Fibroblast of lung (primary cell): ENCODE results near the gene NFKBIE. TPM values are rescaled to one million over a fixed set of nuclear protein-coding genes. Genes with fewer than 3 reads are reported as not detected.

ENCODE experiments used
- DNase-seq, 2 donors: peaks; one replicate each; pipeline versions ENCODE4 v3.0.0 to v3.0.0-alpha.2; 2010; ENCODE audit warnings: low read depth in 2 of 2
- H2AFZ ChIP-seq: 2 replicates; pipeline ENCODE4 v1.5.1; 2012; ENCODE audit warnings: low read length, control low read depth, inconsistent platforms
- H3K27ac ChIP-seq: 2 replicates; pipeline ENCODE4 v1.5.1; 2011; ENCODE audit warnings: low read length, control low read depth; ENCODE audit not compliant: insufficient read depth
- H3K27me3 ChIP-seq: 2 replicates; pipeline ENCODE4 v1.5.1; 2011; ENCODE audit warnings: mild to moderate bottlenecking, low read length; ENCODE audit not compliant: control insufficient read depth, insufficient read depth
- H3K36me3 ChIP-seq: 2 replicates; pipeline ENCODE4 v1.5.1; 2011; ENCODE audit warnings: low read length; ENCODE audit not compliant: control insufficient read depth, insufficient read depth
- H3K4me1 ChIP-seq: 2 replicates; pipeline ENCODE4 v1.5.1; 2011; ENCODE audit warnings: low read length; ENCODE audit not compliant: control insufficient read depth, insufficient read depth; ENCODE audit errors: extremely low read depth
- H3K4me2 ChIP-seq: 2 replicates; pipeline ENCODE4 v1.5.1; 2011; ENCODE audit warnings: low read length, control low read depth; ENCODE audit not compliant: insufficient read depth; ENCODE audit errors: extremely low read depth
- H3K4me3 ChIP-seq, 4 experiments: fragments of 200-600 bp in 1 of 4; sonication (generic) in 1 of 4; replicated peaks in 1 of 4; 2 replicates each; pipeline ENCODE4 v1.5.1; 2011 to 2016; ENCODE audit warnings: low read length in 4 of 4, low read depth in 3 of 4, mild to moderate bottlenecking in 3 of 4, control low read depth in 2 of 4, inconsistent platforms in 1 of 4, mixed read lengths in 1 of 4; ENCODE audit not compliant: insufficient read depth in 1 of 4; ENCODE audit errors: control extremely low read depth in 1 of 4
- H3K79me2 ChIP-seq: 2 replicates; pipeline ENCODE4 v1.5.1; 2012; ENCODE audit warnings: mild to moderate bottlenecking, low read length, inconsistent platforms; ENCODE audit not compliant: control insufficient read depth, insufficient read depth
- H3K9ac ChIP-seq: 2 replicates; pipeline ENCODE4 v1.5.1; 2011; ENCODE audit warnings: mild to moderate bottlenecking, low read length, control low read depth; ENCODE audit not compliant: insufficient read depth
- H3K9me3 ChIP-seq: 2 replicates; pipeline ENCODE4 v1.5.1; 2012; ENCODE audit warnings: low read depth, low read length; ENCODE audit not compliant: control insufficient read depth, insufficient read depth
- H4K20me1 ChIP-seq: 2 replicates; pipeline ENCODE4 v1.5.1; 2011; ENCODE audit warnings: low read length; ENCODE audit not compliant: control insufficient read depth, insufficient read depth; ENCODE audit errors: extremely low read depth
- EZH2 ChIP-seq: IDR thresholded peaks from 2 replicates; pipeline ENCODE4 v1.5.1; 2012; ENCODE audit warnings: low read length, control low read depth, mild to moderate bottlenecking; ENCODE audit errors: missing control alignments
- polyA plus RNA-seq, 2 donors: library from polyadenylated mRNA; depleted of rRNA in 1 of 2; stranded (reverse) in 1 of 2; unstranded in 1 of 2; fragments of >200 nt; gene quantifications; 2 replicates each; pipeline ENCODE4 v1.2.1, GENCODE V29; 2011 to 2012; ENCODE audit warnings: missing spikeins in 1 of 2
- total RNA-seq: library from RNA; depleted of rRNA; stranded (reverse); fragments of >200 nt; gene quantifications from 2 replicates; pipeline ENCODE4 v1.2.1, GENCODE V29; 2014
- TF ChIP-seq, protein P1 (sequence below), 2 donors: IDR thresholded peaks in 1 of 2; conservative IDR thresholded peaks in 1 of 2; 1 replicate in 1 of 2; 2 replicates in 1 of 2; pipeline ENCODE4 v1.5.1; 2011 to 2012; ENCODE audit warnings: low read length in 2 of 2, control low read depth in 1 of 2, inconsistent platforms in 1 of 2, low read depth in 1 of 2, mild to moderate bottlenecking in 1 of 2

The NFKBIE gene
- total and polyA plus RNA-seq, 2 donors (not counting 1 experiment from before 2014, with no cell fraction given), result 1.6 to 5.4 TPM

DNA sequence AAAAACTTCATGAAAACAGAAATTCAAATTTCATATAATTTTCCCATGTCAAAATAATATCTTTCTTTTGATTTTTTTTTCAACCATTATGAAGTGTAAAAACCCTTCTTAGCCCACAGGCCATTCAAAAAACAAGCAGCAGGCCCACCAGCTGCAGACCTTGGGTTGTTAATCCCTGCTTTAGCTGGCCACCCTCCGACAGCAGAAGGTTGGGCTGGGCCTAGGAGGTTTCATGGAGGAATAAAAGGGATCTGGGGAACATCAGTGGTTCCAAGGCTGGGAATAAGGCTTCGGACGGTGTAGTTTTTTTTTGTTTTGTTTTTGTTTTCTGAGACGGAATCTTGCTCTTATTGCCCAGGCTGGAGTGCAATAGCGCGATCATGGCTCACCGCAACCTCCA, 22.0 kb downstream of the NFKBIE start:
- Histone ChIP-seq H3K9ac (no peak overlapping the region), H4K20me1 (no peaks in the 10 kb centered on the region), H3K9me3 (no peaks in the 10 kb centered on the region), H3K4me1 (peaks cover 4% of the 10 kb centered on the region), H2AFZ (no peak overlapping the region), H3K27ac (no peak overlapping the region), H3K27me3 (no peaks in the 10 kb centered on the region), H3K36me3 (no peaks in the 10 kb centered on the region), H3K79me2 (peaks cover 15% of the 10 kb centered on the region), H3K4me3 (no peak overlapping the region), H3K4me2 (no peak overlapping the region)
- no peak for TF ChIP-seq EZH2
- TF ChIP-seq, protein P1, sequence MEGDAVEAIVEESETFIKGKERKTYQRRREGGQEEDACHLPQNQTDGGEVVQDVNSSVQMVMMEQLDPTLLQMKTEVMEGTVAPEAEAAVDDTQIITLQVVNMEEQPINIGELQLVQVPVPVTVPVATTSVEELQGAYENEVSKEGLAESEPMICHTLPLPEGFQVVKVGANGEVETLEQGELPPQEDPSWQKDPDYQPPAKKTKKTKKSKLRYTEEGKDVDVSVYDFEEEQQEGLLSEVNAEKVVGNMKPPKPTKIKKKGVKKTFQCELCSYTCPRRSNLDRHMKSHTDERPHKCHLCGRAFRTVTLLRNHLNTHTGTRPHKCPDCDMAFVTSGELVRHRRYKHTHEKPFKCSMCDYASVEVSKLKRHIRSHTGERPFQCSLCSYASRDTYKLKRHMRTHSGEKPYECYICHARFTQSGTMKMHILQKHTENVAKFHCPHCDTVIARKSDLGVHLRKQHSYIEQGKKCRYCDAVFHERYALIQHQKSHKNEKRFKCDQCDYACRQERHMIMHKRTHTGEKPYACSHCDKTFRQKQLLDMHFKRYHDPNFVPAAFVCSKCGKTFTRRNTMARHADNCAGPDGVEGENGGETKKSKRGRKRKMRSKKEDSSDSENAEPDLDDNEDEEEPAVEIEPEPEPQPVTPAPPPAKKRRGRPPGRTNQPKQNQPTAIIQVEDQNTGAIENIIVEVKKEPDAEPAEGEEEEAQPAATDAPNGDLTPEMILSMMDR (conservative IDR thresholded peaks at IDR 0.05 in 1 of 2, IDR thresholded peaks at IDR 0.05 in 1 of 2; ENCODE audit: low read depth in 1 of 2, low read length in 2 of 2), result no peak
- no peak for DNase-seq

DNA sequence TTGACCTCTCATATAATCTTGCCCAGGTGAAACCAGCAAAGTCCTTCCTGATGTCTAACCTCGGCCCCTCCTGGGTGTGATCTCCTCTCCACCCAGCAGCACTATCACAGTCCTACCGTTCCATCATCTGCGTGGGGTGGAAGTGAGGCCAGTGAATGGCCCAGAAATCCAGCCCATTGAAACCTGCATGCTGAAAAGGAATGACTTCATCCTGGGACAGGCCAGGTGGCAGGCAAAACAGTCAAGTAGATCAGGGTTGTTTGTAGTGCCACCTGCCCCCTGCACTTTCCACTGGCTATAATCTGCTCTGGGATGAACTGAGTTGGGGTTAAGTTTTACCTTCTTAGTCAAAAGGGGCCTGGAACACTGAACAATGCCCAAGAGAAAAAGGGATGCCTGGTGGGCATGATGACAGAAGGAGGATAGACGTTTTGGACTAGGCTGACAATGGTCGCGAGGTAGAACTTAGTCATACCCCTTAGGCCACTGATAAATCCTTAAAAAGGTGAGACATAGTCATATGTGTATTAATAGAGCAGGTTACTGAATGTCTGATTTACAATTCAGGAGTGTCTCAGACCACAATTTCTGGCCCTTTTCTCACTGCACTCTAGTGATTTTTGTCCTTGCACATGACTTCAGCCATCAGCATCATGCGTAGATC, 26.5 kb downstream of the NFKBIE start:
- H3K79me2 ChIP-seq, result no peaks in the 10 kb centered on the region
- H3K9me3 ChIP-seq, result no peaks in the 10 kb centered on the region
- TF ChIP-seq EZH2, result no peak
- TF ChIP-seq, protein P1 (conservative IDR thresholded peaks at IDR 0.05 in 1 of 2, IDR thresholded peaks at IDR 0.05 in 1 of 2; ENCODE audit: low read depth in 1 of 2, low read length in 2 of 2), result peak in 1 of 2 donors; percentile 9
- no peaks in the 10 kb centered on the region for H3K36me3 ChIP-seq
- H3K4me3 ChIP-seq, result no peak overlapping the region
- DNase-seq, result no peak
- H2AFZ ChIP-seq, result no peak overlapping the region
- H3K27ac ChIP-seq, result no peak overlapping the region
- no peaks in the 10 kb centered on the region for H3K27me3 ChIP-seq
- no peak overlapping the region for H3K9ac ChIP-seq
- no peak overlapping the region for H3K4me2 ChIP-seq
- H3K4me1 ChIP-seq, result peaks cover 16% of the 10 kb centered on the region
- H4K20me1 ChIP-seq, result no peaks in the 10 kb centered on the region

DNA sequence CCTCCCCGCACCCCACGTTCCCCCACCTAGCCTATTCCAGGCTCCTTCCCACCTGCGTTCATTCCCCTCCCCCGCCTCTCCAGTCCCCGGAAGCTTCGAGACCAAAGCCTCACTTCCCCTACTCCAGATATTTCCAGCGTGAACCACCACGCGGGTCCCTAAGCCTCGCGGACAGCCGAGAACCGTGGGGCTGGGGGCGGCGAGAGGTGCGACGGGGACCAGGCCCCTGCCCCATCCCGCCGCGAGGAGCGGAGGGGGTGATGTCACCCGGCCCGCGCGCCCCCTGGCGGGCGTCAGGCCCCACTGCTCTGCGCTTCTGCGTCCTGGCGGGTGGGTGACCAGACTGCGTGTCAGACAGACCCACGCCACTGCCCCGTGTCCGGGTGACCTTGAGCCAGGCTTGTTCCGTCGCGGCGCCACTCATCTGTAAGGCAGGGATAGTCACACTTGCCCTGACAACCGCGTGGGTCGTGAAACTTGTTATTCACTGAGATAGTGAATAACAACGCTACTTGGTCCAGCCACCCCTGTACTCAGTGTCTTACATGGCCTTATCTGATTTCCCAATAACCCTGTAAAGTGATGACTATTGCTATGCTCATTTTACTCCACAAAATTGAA, 27.4 kb downstream of the NFKBIE start:
- H4K20me1 ChIP-seq, result no peaks in the 10 kb centered on the region
- peak overlapping the region; percentile 83 for H3K27ac ChIP-seq
- no peaks in the 10 kb centered on the region for H3K9me3 ChIP-seq
- TF ChIP-seq, protein P1 (conservative IDR thresholded peaks at IDR 0.05 in 1 of 2, IDR thresholded peaks at IDR 0.05 in 1 of 2; ENCODE audit: low read depth in 1 of 2, low read length in 2 of 2), result peak; percentile 76 to 82
- TF ChIP-seq EZH2, result no peak
- H3K27me3 ChIP-seq, result no peaks in the 10 kb centered on the region
- peak overlapping the region; percentile 78 for H2AFZ ChIP-seq
- no peaks in the 10 kb centered on the region for H3K79me2 ChIP-seq
- peak; percentile 58 to 62 for DNase-seq
- H3K36me3 ChIP-seq, result peaks cover 1% of the 10 kb centered on the region
- H3K9ac ChIP-seq, result peak overlapping the region; percentile 83
- peaks cover 18% of the 10 kb centered on the region for H3K4me1 ChIP-seq
- H3K4me2 ChIP-seq, result peak overlapping the region; percentile 87
- peak overlapping the region; percentile 52 to 73 (median 57) for H3K4me3 ChIP-seq
